ENCODE data around the gene STMN3. TPM values are rescaled to one million over a fixed set of nuclear protein-coding genes. Genes with fewer than 3 reads are reported as not detected.
"Not testable (repeated sequence)": the region's sequence is repeated elsewhere in the genome, so short reads cannot be mapped to it uniquely, and the experiment has no call there.

The STMN3 gene
- total RNA-seq, 2 experiments from 2014 or later, result 49.4 to 54.4 TPM

GRCh38 chr20:63655249-63655648, 2.0 kb upstream of the STMN3 start:
- H3K4me3 Mint-ChIP-seq, result no peak overlapping the region
- H3K9me3 Mint-ChIP-seq, result no peaks in the 10 kb centered on the region
- DNase-seq, result no peak
- ChIA-PET CTCF (interaction anchor here (4.2 kb wide), 1 partner anchor 13 kb away, joined by 16 read pairs; no protein-coding TSS in a partner anchor), POLR2A (no interaction called here)
- peaks cover 5% of the 10 kb centered on the region for H3K27me3 Mint-ChIP-seq
- H3K27ac Mint-ChIP-seq, result no peak overlapping the region
- H3K36me3 Mint-ChIP-seq (ENCODE audit: low read depth), result peaks cover 3% of the 10 kb centered on the region
- peaks cover 44% of the 10 kb centered on the region for H3K4me1 Mint-ChIP-seq

DNA sequence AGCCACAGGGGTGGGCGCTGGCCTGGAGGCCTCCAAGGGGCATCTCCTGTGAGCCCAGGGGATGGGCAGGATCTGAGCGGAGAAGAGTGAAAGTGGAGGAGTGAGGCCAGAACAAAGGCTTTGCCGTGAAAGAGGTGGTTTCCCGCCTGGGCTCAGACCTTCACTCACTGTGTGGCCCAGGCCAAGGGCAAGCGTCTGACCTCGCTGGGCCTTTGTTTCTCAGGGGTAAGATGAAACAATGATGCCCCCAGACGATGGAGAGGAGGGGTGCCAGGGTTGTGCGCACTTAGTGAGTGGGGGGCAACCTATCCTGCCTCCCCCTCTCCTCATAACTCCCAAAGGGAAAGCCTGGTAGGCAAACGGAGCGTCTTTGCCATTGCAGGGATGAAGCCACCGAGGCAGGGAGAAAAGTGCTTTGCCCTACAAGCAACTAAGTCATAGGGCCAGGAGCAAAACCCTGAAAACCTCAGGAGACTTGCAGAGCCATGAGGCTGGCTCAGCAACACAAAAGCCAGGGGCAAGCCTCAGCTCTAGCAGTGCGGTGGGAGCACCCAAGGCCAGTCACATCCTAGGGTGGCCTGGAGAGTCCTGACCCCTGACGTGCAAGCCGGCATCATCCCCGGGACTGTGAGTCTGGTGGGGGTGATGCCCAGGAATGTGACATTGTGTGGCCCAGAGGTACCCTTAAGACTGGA, 897 bp upstream of the STMN3 start:
- POLR2A ChIA-PET, result no interaction called here

GRCh38 chr20:63652192-63652980, 838 bp downstream of the STMN3 start:
- no peaks in the 10 kb centered on the region for H3K36me3 Mint-ChIP-seq (ENCODE audit: low read depth)
- POLR2A ChIA-PET, result no interaction called here
- H3K27ac Mint-ChIP-seq, result no peak overlapping the region
- peaks cover 20% of the 10 kb centered on the region for H3K4me1 Mint-ChIP-seq
- CTCF ChIA-PET, result interaction anchor here (4.2 kb wide), 1 partner anchor 11 kb away, joined by 16 read pairs; no protein-coding TSS in a partner anchor
- peaks cover 5% of the 10 kb centered on the region for H3K27me3 Mint-ChIP-seq
- no peak for DNase-seq
- H3K4me3 Mint-ChIP-seq, result peak overlapping the region; percentile 81
- H3K9me3 Mint-ChIP-seq, result no peaks in the 10 kb centered on the region

More for the DNA sequence above, 897 bp upstream of the STMN3 start:
- H3K4me3 Mint-ChIP-seq, result peak overlapping the region; percentile 71
- no peak for DNase-seq
- H3K9me3 Mint-ChIP-seq, result no peaks in the 10 kb centered on the region
- H3K4me1 Mint-ChIP-seq, result peaks cover 32% of the 10 kb centered on the region
- peaks cover 5% of the 10 kb centered on the region for H3K27me3 Mint-ChIP-seq
- CTCF ChIA-PET, result interaction anchor here (0.6 to 4.2 kb wide), 2 partner anchors 12 to 155 kb away, joined by 3 to 16 read pairs; no protein-coding TSS in a partner anchor
- H3K27ac Mint-ChIP-seq, result peak overlapping the region; percentile 70
- no peaks in the 10 kb centered on the region for H3K36me3 Mint-ChIP-seq (ENCODE audit: low read depth)

GRCh38 chr20:63651942-63652191, 1.4 kb downstream of the STMN3 start:
- no peaks in the 10 kb centered on the region for H3K36me3 Mint-ChIP-seq (ENCODE audit: low read depth)
- H3K4me3 Mint-ChIP-seq, result peak overlapping the region; percentile 81
- ChIA-PET CTCF (interaction anchor here (4.2 kb wide), 1 partner anchor 10 kb away, joined by 16 read pairs; no protein-coding TSS in a partner anchor), POLR2A (no interaction called here)
- peaks cover 5% of the 10 kb centered on the region for H3K27me3 Mint-ChIP-seq
- DNase-seq, result no peak
- H3K9me3 Mint-ChIP-seq, result no peaks in the 10 kb centered on the region
- peaks cover 18% of the 10 kb centered on the region for H3K4me1 Mint-ChIP-seq
- peak overlapping the region; percentile 68 for H3K27ac Mint-ChIP-seq

DNA sequence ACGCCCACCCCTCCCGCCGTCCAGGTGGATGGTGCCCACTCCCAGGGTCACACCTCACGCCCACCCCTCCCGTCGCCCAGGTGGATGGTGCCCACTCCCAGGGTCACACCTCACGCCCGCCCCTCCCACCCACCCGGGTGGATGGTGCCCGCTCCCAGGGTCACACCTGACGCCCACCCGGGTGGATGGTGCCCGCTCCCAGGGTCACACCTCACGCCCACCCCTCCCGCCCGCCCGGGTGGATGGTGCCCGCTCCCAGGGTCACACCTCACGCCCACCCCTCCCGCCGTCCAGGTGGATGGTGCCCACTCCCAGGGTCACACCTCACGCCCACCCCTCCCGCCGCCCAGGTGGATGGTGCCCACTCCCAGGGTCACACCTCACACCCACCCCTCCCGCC, 2.7 kb downstream of the STMN3 start:
- H3K27ac Mint-ChIP-seq; H3K27me3 Mint-ChIP-seq; DNase-seq; H3K4me3 Mint-ChIP-seq; H3K36me3 Mint-ChIP-seq (ENCODE audit: low read depth); POLR2A ChIA-PET; H3K9me3 Mint-ChIP-seq: not testable (repeated sequence)
- H3K4me1 Mint-ChIP-seq, result peaks cover 18% of the 10 kb centered on the region
- CTCF ChIA-PET, result interaction anchor here (0.6 kb wide), 1 partner anchor 116 kb away, joined by 3 read pairs; no protein-coding TSS in a partner anchor

GRCh38 chr20:63648895-63649589, 4.2 kb downstream of the STMN3 start:
- H3K36me3 Mint-ChIP-seq (ENCODE audit: low read depth), result no peaks in the 10 kb centered on the region
- ChIA-PET POLR2A (no interaction called here), CTCF (interaction anchor here (0.6 to 0.9 kb wide), 2 partner anchors 15 to 857 kb away, joined by 3 read pairs; no protein-coding TSS in a partner anchor)
- H3K9me3 Mint-ChIP-seq, result no peaks in the 10 kb centered on the region
- no peak overlapping the region for H3K27ac Mint-ChIP-seq
- H3K4me1 Mint-ChIP-seq, result peaks cover 9% of the 10 kb centered on the region
- peaks cover 5% of the 10 kb centered on the region for H3K27me3 Mint-ChIP-seq
- H3K4me3 Mint-ChIP-seq, result no peak overlapping the region
- DNase-seq, result no peak

DNA sequence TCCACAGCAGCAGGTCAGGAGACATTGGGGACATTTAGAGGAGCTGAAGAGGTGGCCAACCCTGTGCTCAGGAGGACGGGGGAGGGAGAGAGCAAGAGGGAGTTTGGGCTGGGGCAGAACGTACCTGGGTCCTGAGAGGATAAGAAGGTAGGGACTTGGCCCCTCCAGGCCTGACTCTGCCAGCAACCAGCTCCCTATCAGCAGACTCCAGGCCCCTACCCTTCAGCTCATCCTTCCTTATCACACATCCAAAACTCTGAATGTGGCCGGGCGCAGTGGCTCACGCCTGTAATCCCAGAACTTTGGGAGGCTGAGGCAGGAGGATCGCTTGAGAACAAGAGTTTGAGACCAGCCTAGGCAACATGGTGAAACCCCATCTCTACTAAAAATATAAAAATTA, 5.0 kb downstream of the STMN3 start:
- no peak for DNase-seq
- no peaks in the 10 kb centered on the region for H3K36me3 Mint-ChIP-seq (ENCODE audit: low read depth)
- no peaks in the 10 kb centered on the region for H3K9me3 Mint-ChIP-seq
- CTCF ChIA-PET, result no interaction called here
- POLR2A ChIA-PET, result no interaction called here
- H3K27me3 Mint-ChIP-seq, result peaks cover 5% of the 10 kb centered on the region
- no peak overlapping the region for H3K4me3 Mint-ChIP-seq
- no peak overlapping the region for H3K27ac Mint-ChIP-seq
- peaks cover 7% of the 10 kb centered on the region for H3K4me1 Mint-ChIP-seq

DNA sequence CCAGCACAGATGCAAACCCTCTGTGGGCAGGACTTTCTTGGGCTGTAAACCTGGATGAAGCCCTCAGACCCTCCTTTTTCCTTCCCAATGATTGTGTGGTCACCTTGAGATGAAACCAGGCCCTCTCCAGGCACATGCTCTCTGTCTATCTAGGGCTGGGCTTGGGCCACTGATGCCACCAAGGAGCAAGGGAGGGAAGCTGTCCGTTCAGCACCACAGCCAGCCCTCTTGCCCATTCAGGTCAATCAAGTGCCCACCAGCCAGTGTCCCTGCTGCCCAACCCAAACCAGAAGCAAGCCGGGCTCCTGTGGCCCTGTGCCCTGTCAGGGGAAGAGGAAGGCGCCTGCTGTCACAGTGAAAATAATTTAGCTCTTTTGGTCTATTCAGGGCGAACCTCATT, 8.0 kb downstream of the STMN3 start:
- H3K4me1 Mint-ChIP-seq, result peaks cover 5% of the 10 kb centered on the region
- no peak overlapping the region for H3K27ac Mint-ChIP-seq
- H3K27me3 Mint-ChIP-seq, result no peaks in the 10 kb centered on the region
- no peaks in the 10 kb centered on the region for H3K9me3 Mint-ChIP-seq
- CTCF ChIA-PET, result no interaction called here
- DNase-seq, result no peak
- H3K4me3 Mint-ChIP-seq, result no peak overlapping the region
- no peaks in the 10 kb centered on the region for H3K36me3 Mint-ChIP-seq (ENCODE audit: low read depth)
- POLR2A ChIA-PET, result no interaction called here

DNA sequence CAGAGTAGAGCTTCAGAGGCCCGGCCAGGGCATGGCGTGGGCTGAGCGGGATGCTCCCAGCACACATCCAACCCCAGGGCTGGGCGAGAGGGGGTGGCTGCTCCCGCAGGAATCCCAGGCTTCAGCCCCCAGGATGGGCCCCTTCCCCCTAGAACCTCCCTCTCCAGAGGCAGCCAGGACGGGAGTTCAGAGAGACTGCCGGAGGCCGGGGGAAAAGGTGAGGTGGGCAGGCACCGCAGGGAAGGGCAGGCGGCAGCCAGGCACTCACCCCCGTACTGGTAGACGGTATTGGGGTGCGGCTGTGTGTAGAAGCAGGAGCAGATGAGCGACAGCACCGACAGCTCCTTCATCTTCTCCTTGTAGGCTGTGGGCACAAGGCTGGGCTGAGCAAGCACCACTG, 9.3 kb downstream of the STMN3 start:
- no peak overlapping the region for H3K4me3 Mint-ChIP-seq
- H3K36me3 Mint-ChIP-seq (ENCODE audit: low read depth), result peaks cover 11% of the 10 kb centered on the region
- no peak for DNase-seq
- H3K27ac Mint-ChIP-seq, result no peak overlapping the region
- H3K9me3 Mint-ChIP-seq, result no peaks in the 10 kb centered on the region
- peaks cover 10% of the 10 kb centered on the region for H3K4me1 Mint-ChIP-seq
- CTCF ChIA-PET, result interaction anchor here (1.3 kb wide), 1 partner anchor 17 kb away, joined by 3 read pairs; no protein-coding TSS in a partner anchor
- POLR2A ChIA-PET, result no interaction called here
- H3K27me3 Mint-ChIP-seq, result no peaks in the 10 kb centered on the region

- Mint-ChIP-seq H3K27me3 (no peaks in the 10 kb centered on the region), H3K36me3 (ENCODE audit: low read depth) (peaks cover 11% of the 10 kb centered on the region), H3K27ac (peak overlapping the region; percentile 83), H3K9me3 (no peaks in the 10 kb centered on the region), H3K4me3 (peak overlapping the region; percentile 55), H3K4me1 (peaks cover 12% of the 10 kb centered on the region)
- ChIA-PET POLR2A (no interaction called here), CTCF (interaction anchor here (1.3 to 2.5 kb wide), 3 partner anchors 16 to 75 kb away, joined by 3 to 10 read pairs (median 8); partner anchors contain the start of gene GMEB2)
- DNase-seq, result no peak
Observed at GRCh38 chr20:63643499-63643898, 9.7 kb downstream of the STMN3 start.

DNA sequence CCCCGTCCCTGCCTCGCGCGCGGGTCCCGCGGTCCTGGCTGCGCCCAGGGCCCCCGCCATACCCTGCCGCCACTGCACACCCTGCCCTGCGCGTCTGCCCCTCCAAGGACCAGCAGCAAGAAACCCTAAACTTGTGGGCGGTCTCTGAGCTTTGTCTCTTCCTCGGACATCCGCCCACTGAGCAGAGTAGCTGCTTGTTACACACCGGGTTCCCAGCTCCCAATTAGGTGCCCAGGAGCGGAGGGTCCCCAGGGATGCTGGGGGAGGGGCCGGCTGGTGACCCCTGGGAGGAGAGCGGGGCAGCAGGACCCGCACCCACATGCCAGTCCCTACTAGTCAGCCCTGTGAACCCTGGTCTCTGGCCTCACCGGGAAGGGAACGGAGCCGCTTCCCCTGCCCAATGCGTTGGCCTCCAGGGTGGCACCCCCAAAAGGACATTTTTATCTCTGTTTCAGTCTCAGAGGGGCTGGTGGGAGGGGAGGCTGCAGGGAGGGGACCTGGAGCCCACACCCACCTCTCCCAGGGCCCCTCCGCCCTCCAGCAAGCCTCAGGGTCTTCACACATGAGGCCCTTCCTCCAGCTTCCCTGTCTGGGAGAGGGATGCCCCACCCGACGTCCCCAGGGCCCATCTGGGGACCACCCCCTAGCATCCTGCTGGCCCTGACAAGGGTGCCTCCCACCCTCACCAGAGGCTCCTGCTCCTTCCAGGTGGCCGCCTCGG, 10.5 kb downstream of the STMN3 start:
- no peak for DNase-seq
- H3K4me1 Mint-ChIP-seq, result peaks cover 18% of the 10 kb centered on the region
- CTCF ChIA-PET, result interaction anchor here (0.7 to 2.5 kb wide), 12 partner anchors 10 to 104 kb away, joined by 3 to 16 read pairs (median 5); partner anchors contain the start of genes GMEB2, HELZ2, LIME1 and PTK6
- H3K27me3 Mint-ChIP-seq, result no peaks in the 10 kb centered on the region
- H3K4me3 Mint-ChIP-seq, result peak overlapping the region; percentile 55
- no peaks in the 10 kb centered on the region for H3K9me3 Mint-ChIP-seq
- peak overlapping the region; percentile 83 for H3K27ac Mint-ChIP-seq
- peaks cover 14% of the 10 kb centered on the region for H3K36me3 Mint-ChIP-seq (ENCODE audit: low read depth)
- POLR2A ChIA-PET, result interaction anchor here (1.4 kb wide), 1 partner anchor 15 kb away, joined by 4 read pairs; no protein-coding TSS in a partner anchor

Data from activated CD4-positive, alpha-beta T cell treated with anti-CD3 and anti-CD28 coated beads, Interleukin-2, amount 10 ng/mL, durations not matched to agents 7 days and 5 days (primary cell).